GM18867 (cell line): Measurements from ENCODE around the gene IFITM5.
"Not testable (repeated sequence)": the region's sequence is repeated elsewhere in the genome, so short reads cannot be mapped to it uniquely, and the experiment has no call there.

Experiments used
- ATAC-seq: cut with Tn5 transposase; IDR thresholded peaks from one replicate; pipeline ENCODE4 v1.9.1; 2021; ENCODE audit warnings: mild to moderate bottlenecking, moderate library complexity; ENCODE audit not compliant: unreplicated experiment

Gene IFITM5

GRCh38 chr11:296171-297050 lies 2.9 kb downstream of the IFITM5 start:
- ATAC-seq, result no peak

GRCh38 chr11:295351-296170 lies 3.8 kb downstream of the IFITM5 start:
- ATAC-seq, result no peak

- ATAC-seq, result no peak
Measured at GRCh38 chr11:294780-295179, 4.5 kb downstream of the IFITM5 start.

- no peak for ATAC-seq
Measured at GRCh38 chr11:293852-294661, 5.3 kb downstream of the IFITM5 start.

- no peak for ATAC-seq
Measured at GRCh38 chr11:293271-293851, 6.0 kb downstream of the IFITM5 start.

- no peak for ATAC-seq
Measured at GRCh38 chr11:292211-293121, 6.9 kb downstream of the IFITM5 start.

GRCh38 chr11:291281-292210 lies 7.8 kb downstream of the IFITM5 start:
- no peak for ATAC-seq

GRCh38 chr11:290621-291231 lies 8.6 kb downstream of the IFITM5 start:
- ATAC-seq, result no peak

GRCh38 chr11:289712-290620 lies 9.4 kb downstream of the IFITM5 start:
- no peak for ATAC-seq

GRCh38 chr11:289398-289711 lies 10.0 kb downstream of the IFITM5 start:
- ATAC-seq, result no peak

GRCh38 chr11:288478-289397 lies 10.6 kb downstream of the IFITM5 start, which contains the start of gene PGGHG:
TSS of gene PGGHG (plus strand) at chr11:289126. CDS start at chr11:289817, 691 bp downstream.
- peak; percentile 64 for ATAC-seq

- no peak for ATAC-seq
Measured at GRCh38 chr11:287821-288477, 11.4 kb downstream of the IFITM5 start.

- ATAC-seq, result not testable (repeated sequence)
Measured at GRCh38 chr11:286977-287820, 12.1 kb downstream of the IFITM5 start.

- no peak for ATAC-seq
Measured at GRCh38 chr11:285894-286220, 13.5 kb downstream of the IFITM5 start.
